Chondrocyte (in vitro differentiated cells): Measurements from ENCODE around the gene NDFIP1. TPM values are rescaled to one million over a fixed set of nuclear protein-coding genes. Genes with fewer than 3 reads are reported as not detected.

Source experiments
- DNase-seq: peaks from one replicate; pipeline ENCODE4 v3.0.0; 2021; ENCODE audit warnings: mixed read lengths, low spot score
- H3K27ac Mint-ChIP-seq: one replicate; pipeline ENCODE4 v1.8.0; 2021; ENCODE audit warnings: mild to moderate bottlenecking, moderate library complexity, mixed read lengths; ENCODE audit not compliant: unreplicated experiment
- H3K27me3 Mint-ChIP-seq: 2 replicates; pipeline ENCODE4 v1.8.0; 2021; ENCODE audit warnings: low read depth, mixed read lengths
- H3K36me3 Mint-ChIP-seq: 2 replicates; pipeline ENCODE4 v1.8.0; 2021; ENCODE audit warnings: low read depth, mixed read lengths
- H3K4me1 Mint-ChIP-seq: 2 replicates; pipeline ENCODE4 v1.8.0; 2021; ENCODE audit warnings: low read depth, mild to moderate bottlenecking, mixed read lengths
- H3K4me3 Mint-ChIP-seq: one replicate; pipeline ENCODE4 v1.8.0; 2021; ENCODE audit warnings: mild to moderate bottlenecking, moderate library complexity, mixed read lengths; ENCODE audit not compliant: unreplicated experiment
- H3K9me3 Mint-ChIP-seq: 2 replicates; pipeline ENCODE4 v1.8.0; 2021; ENCODE audit warnings: low read depth, mixed read lengths
- CTCF ChIP-seq: fragments of 200-600 bp; sonication (generic); IDR thresholded peaks from 2 replicates; pipeline ENCODE4 v1.5.0; 2021; ENCODE audit warnings: antibody characterized with exemption, mild to moderate bottlenecking, moderate library complexity
- total RNA-seq: library from RNA; stranded (reverse); gene quantifications from 3 replicates; pipeline ENCODE4 v1.2.1, GENCODE V29; 2021

Gene NDFIP1
- total RNA-seq, 1 donor from 2014 or later = 64.2 TPM

GRCh38 chr5:142110988-142111687 lies 2.6 kb downstream of the NDFIP1 start:
- no peak for DNase-seq
- Mint-ChIP-seq H3K4me1 (peaks cover 34% of the 10 kb centered on the region), H3K27ac (peak overlapping the region; percentile 17), H3K36me3 (no peaks in the 10 kb centered on the region), H3K27me3 (no peaks in the 10 kb centered on the region), H3K9me3 (no peaks in the 10 kb centered on the region), H3K4me3 (no peak overlapping the region)
- no peak for TF ChIP-seq CTCF

GRCh38 chr5:142114687-142115086 lies 6.1 kb downstream of the NDFIP1 start:
- Mint-ChIP-seq H3K27ac (no peak overlapping the region), H3K4me3 (no peak overlapping the region), H3K36me3 (no peaks in the 10 kb centered on the region), H3K9me3 (no peaks in the 10 kb centered on the region), H3K4me1 (peaks cover 51% of the 10 kb centered on the region), H3K27me3 (no peaks in the 10 kb centered on the region)
- DNase-seq = no peak
- TF ChIP-seq CTCF = no peak

- Mint-ChIP-seq H3K9me3 (no peaks in the 10 kb centered on the region), H3K4me3 (no peak overlapping the region), H3K4me1 (peaks cover 48% of the 10 kb centered on the region), H3K27me3 (no peaks in the 10 kb centered on the region), H3K27ac (no peak overlapping the region), H3K36me3 (no peaks in the 10 kb centered on the region)
- TF ChIP-seq CTCF = no peak
- no peak for DNase-seq
Measured at GRCh38 chr5:142115937-142116614, 7.5 kb downstream of the NDFIP1 start.

GRCh38 chr5:142117579-142118151 lies 9.1 kb downstream of the NDFIP1 start:
- Mint-ChIP-seq H3K4me1 (peaks cover 48% of the 10 kb centered on the region), H3K9me3 (no peaks in the 10 kb centered on the region), H3K27ac (no peak overlapping the region)

More at GRCh38 chr5:142117579-142118151, 9.1 kb downstream of the NDFIP1 start:
- Mint-ChIP-seq H3K4me3 (no peak overlapping the region), H3K36me3 (peaks cover under 1% of the 10 kb centered on the region), H3K27me3 (no peaks in the 10 kb centered on the region)
- no peak for TF ChIP-seq CTCF
- no peak for DNase-seq
